Caco-2 (cell line): ENCODE data around the gene RWDD1. TPM values are rescaled to one million over a fixed set of nuclear protein-coding genes. Genes with fewer than 3 reads are reported as not detected.

ENCODE experiments used
- BruUV-seq: library from RNA; stranded (reverse); fragments of 400-500 nt; replicated peaks from 2 replicates; lab custom pipeline; 2021; lab: Mats Ljungman, UMichigan
- CTCF ChIA-PET: fragments of 300-600 bp; sonication (Branson Sonifier 250); formaldehyde crosslinking; loops from one replicate; lab custom pipeline; 2022; ENCODE audit warnings: antibody characterized with exemption; lab: Charles Lee
- POLR2A ChIA-PET: fragments of 300-600 bp; sonication (Branson Sonifier 250); formaldehyde crosslinking; loops from one replicate; lab custom pipeline; 2022; ENCODE audit warnings: antibody characterized with exemption; lab: Charles Lee
- DNase-seq, 2 experiments: peaks; one replicate each; pipeline versions ENCODE4 v3.0.0 to v3.0.0-alpha.2; 2020 to 2022
- H3K27me3 ChIP-seq: replicated peaks from 2 replicates; pipeline ENCODE4 v1.6.0; 2011; ENCODE audit warnings: low read length; ENCODE audit not compliant: control insufficient read depth, insufficient read depth
- H3K36me3 ChIP-seq: 2 replicates; pipeline ENCODE4 v1.5.1; 2011; ENCODE audit warnings: low read length; ENCODE audit not compliant: control insufficient read depth, insufficient read depth
- H3K4me1 ChIP-seq: fragments of 250-450 bp; sonication (Bioruptor Pico); 2 replicates; pipeline ENCODE4 v1.5.1; 2020; ENCODE audit warnings: mild to moderate bottlenecking
- H3K4me3 ChIP-seq: 2 replicates; pipeline ENCODE4 v1.5.1; 2011; ENCODE audit warnings: low read depth, mild to moderate bottlenecking, control low read depth, low read length
- H3K9me3 ChIP-seq: fragments of 250-450 bp; sonication (Bioruptor Pico); 2 replicates; pipeline ENCODE4 v1.5.1; 2020; ENCODE audit warnings: mild to moderate bottlenecking, moderate library complexity
- H3K27ac Mint-ChIP-seq: one replicate; pipeline ENCODE4 v1.8.0; 2022; ENCODE audit warnings: mixed read lengths; ENCODE audit not compliant: unreplicated experiment
- H3K27me3 Mint-ChIP-seq: one replicate; pipeline ENCODE4 v1.8.0; 2022; ENCODE audit warnings: mixed read lengths; ENCODE audit not compliant: insufficient read depth, unreplicated experiment
- H3K36me3 Mint-ChIP-seq: one replicate; pipeline ENCODE4 v1.8.0; 2022; ENCODE audit warnings: mild to moderate bottlenecking, mixed read lengths; ENCODE audit not compliant: insufficient read depth, unreplicated experiment
- H3K4me1 Mint-ChIP-seq: one replicate; pipeline ENCODE4 v1.8.0; 2022; ENCODE audit warnings: low read depth, mixed read lengths; ENCODE audit not compliant: unreplicated experiment
- H3K4me3 Mint-ChIP-seq: one replicate; pipeline ENCODE4 v1.8.0; 2022; ENCODE audit warnings: mild to moderate bottlenecking, moderate library complexity, mixed read lengths; ENCODE audit not compliant: unreplicated experiment
- H3K9me3 Mint-ChIP-seq: one replicate; pipeline ENCODE4 v1.8.0; 2022; ENCODE audit warnings: mixed read lengths; ENCODE audit not compliant: unreplicated experiment
- CTCF ChIP-seq, 2 experiments: fragments of 200-600 bp in 1 of 2; IDR thresholded peaks; 1 replicate in 1 of 2; 2 replicates in 1 of 2; pipeline versions ENCODE4 v1.5.1 to v1.8.0; 2011 to 2022; ENCODE audit warnings: antibody characterized with exemption in 1 of 2, control low read depth in 1 of 2, inconsistent platforms in 1 of 2, low read depth in 1 of 2, low read length in 1 of 2, mild to moderate bottlenecking in 1 of 2, moderate library complexity in 1 of 2; ENCODE audit not compliant: insufficient read depth in 1 of 2, severe bottlenecking in 1 of 2, unreplicated experiment in 1 of 2
- intact Hi-C: fragments of 100-400 bp; cut with micrococcal nuclease; formaldehyde crosslinking; loops from one replicate; pipeline ENCODE4 v1.10.0; 2022; ENCODE audit not compliant: unreplicated experiment
- total RNA-seq: library from RNA; stranded (reverse); gene quantifications from 2 replicates; pipeline ENCODE4 v1.2.3, GENCODE V29; 2022

Gene RWDD1
- total RNA-seq, 1 experiment from 2014 or later: 35.0 TPM

- TF ChIP-seq CTCF (IDR thresholded peaks at IDR 0.05; ENCODE audit: insufficient read depth in 1 of 2, low read depth in 1 of 2, low read length in 1 of 2, severe bottlenecking in 1 of 2, unreplicated experiment in 1 of 2): no peak
- intact Hi-C loops: no loop called here
- ChIA-PET CTCF (no interaction called here), POLR2A (no interaction called here)
- H3K27me3 ChIP-seq: no peaks in the 10 kb centered on the region
- BruUV-seq: no TSS peak
- H3K27ac Mint-ChIP-seq: no peak overlapping the region
- H3K9me3 ChIP-seq: no peaks in the 10 kb centered on the region
- no peak overlapping the region for H3K4me3 ChIP-seq
- no peaks in the 10 kb centered on the region for H3K9me3 Mint-ChIP-seq
- no peaks in the 10 kb centered on the region for H3K36me3 Mint-ChIP-seq
- H3K4me1 Mint-ChIP-seq: peaks cover 8% of the 10 kb centered on the region
- no peak for DNase-seq
- H3K36me3 ChIP-seq: no peaks in the 10 kb centered on the region
- H3K4me1 ChIP-seq: no peaks in the 10 kb centered on the region
- no peak overlapping the region for H3K4me3 Mint-ChIP-seq
- no peaks in the 10 kb centered on the region for H3K27me3 Mint-ChIP-seq
Measured at GRCh38 chr6:116556814-116557415, 14.4 kb upstream of the RWDD1 start.

- no peak overlapping the region for H3K27ac Mint-ChIP-seq
- peaks cover 7% of the 10 kb centered on the region for H3K4me1 ChIP-seq
- H3K36me3 Mint-ChIP-seq: peaks cover 5% of the 10 kb centered on the region
- ChIA-PET CTCF (no interaction called here), POLR2A (no interaction called here)
- H3K36me3 ChIP-seq: no peaks in the 10 kb centered on the region
- H3K27me3 Mint-ChIP-seq: no peaks in the 10 kb centered on the region
- no peaks in the 10 kb centered on the region for H3K9me3 ChIP-seq
- peaks cover 16% of the 10 kb centered on the region for H3K4me1 Mint-ChIP-seq
- no peak overlapping the region for H3K4me3 Mint-ChIP-seq
- no peaks in the 10 kb centered on the region for H3K9me3 Mint-ChIP-seq
- no TSS peak for BruUV-seq
- intact Hi-C loops: no loop called here
- H3K27me3 ChIP-seq: no peaks in the 10 kb centered on the region
- DNase-seq: no peak
- H3K4me3 ChIP-seq: no peak overlapping the region
- TF ChIP-seq CTCF (IDR thresholded peaks at IDR 0.05; ENCODE audit: insufficient read depth in 1 of 2, low read depth in 1 of 2, low read length in 1 of 2, severe bottlenecking in 1 of 2, unreplicated experiment in 1 of 2): no peak
Measured at GRCh38 chr6:116557893-116558292, 13.4 kb upstream of the RWDD1 start.

- no peaks in the 10 kb centered on the region for H3K9me3 Mint-ChIP-seq
- Histone ChIP-seq H3K27me3 (no peaks in the 10 kb centered on the region), H3K36me3 (no peaks in the 10 kb centered on the region), H3K9me3 (no peaks in the 10 kb centered on the region), H3K4me1 (peaks cover 15% of the 10 kb centered on the region), H3K4me3 (no peak overlapping the region)
- no peak for DNase-seq
- ChIA-PET CTCF (interaction anchor here (1.5 to 1.8 kb wide), 2 partner anchors 48 to 292 kb away, joined by 6 to 9 read pairs; partner anchors contain the start of gene CALHM5), POLR2A (no interaction called here)
- peaks cover 5% of the 10 kb centered on the region for H3K36me3 Mint-ChIP-seq
- peaks cover 26% of the 10 kb centered on the region for H3K4me1 Mint-ChIP-seq
- no TSS peak for BruUV-seq
- H3K4me3 Mint-ChIP-seq: no peak overlapping the region
- no peaks in the 10 kb centered on the region for H3K27me3 Mint-ChIP-seq
- intact Hi-C loops: loop anchor here (5.0 kb wide), 1 partner anchor 343 kb away; no protein-coding TSS in a partner anchor
- no peak for TF ChIP-seq CTCF (IDR thresholded peaks at IDR 0.05; ENCODE audit: insufficient read depth in 1 of 2, low read depth in 1 of 2, low read length in 1 of 2, severe bottlenecking in 1 of 2, unreplicated experiment in 1 of 2)
- H3K27ac Mint-ChIP-seq: no peak overlapping the region
Measured at GRCh38 chr6:116560130-116560529, 11.2 kb upstream of the RWDD1 start.
